GM12878 (cell line): Measurements from ENCODE around the gene GOLGA6L26. TPM values are rescaled to one million over a fixed set of nuclear protein-coding genes. Genes with fewer than 3 reads are reported as not detected.
"Not testable (repeated sequence)": the region's sequence is repeated elsewhere in the genome, so short reads cannot be mapped to it uniquely, and the experiment has no call there.

Experiments
- ATAC-seq: fragments of 200-7000 bp; cut with Tn5 transposase; 3 replicates; pipeline ENCODE4 v1.9.1; 2020; ENCODE audit warnings: mild to moderate bottlenecking, moderate library complexity
- BruUV-seq: library from RNA; stranded (reverse); fragments of 400-500 nt; replicated peaks from 2 replicates; lab custom pipeline; 2021; lab: Mats Ljungman, UMichigan
- CTCF ChIA-PET: fragments of 300-600 bp; sonication (Branson Sonifier 250); formaldehyde crosslinking; extraction: SDS; loops from one replicate; lab custom pipeline; 2021; ENCODE audit warnings: inconsistent platforms; lab: Yijun Ruan, JAX
- POLR2A ChIA-PET: fragments of 350-600 bp; formaldehyde crosslinking; extraction: SDS; loops from one replicate; lab custom pipeline; 2021; ENCODE audit warnings: inconsistent platforms; lab: Charles Lee
- RAD21 ChIA-PET: fragments of 300-600 bp; sonication (Branson Sonifier 250); formaldehyde crosslinking; loops from one replicate; lab custom pipeline; 2023; ENCODE audit warnings: antibody characterized with exemption; ENCODE audit not compliant: unreplicated experiment; lab: Charles Lee
- SMC1A ChIA-PET: fragments of 300-600 bp; sonication (Branson Sonifier 250); formaldehyde crosslinking; loops from one replicate; lab custom pipeline; 2023; ENCODE audit not compliant: unreplicated experiment, uncharacterized antibody; lab: Charles Lee
- DNase-seq: peaks from one replicate; pipeline ENCODE4 v3.0.0-alpha.2; 2011; ENCODE audit warnings: low read depth, low spot score
- FAIRE-seq: peaks from 3 replicates; lab custom pipeline; 2011; peaks lifted over from hg19 to GRCh38; lab: Jason Lieb, UNC
- H2AFZ ChIP-seq: 2 replicates; pipeline ENCODE4 v1.6.0; 2011; ENCODE audit warnings: low read depth, low read length, control low read depth; ENCODE audit not compliant: control insufficient read depth
- H3K27ac ChIP-seq: 2 replicates; pipeline ENCODE4 v1.5.1; 2011; ENCODE audit warnings: control low read depth; ENCODE audit not compliant: control insufficient read depth, insufficient read depth
- H3K27me3 ChIP-seq, 2 experiments: replicated peaks in 1 of 2; 2 replicates each; pipeline versions ENCODE4 v1.6.0 to v1.6.1; 2011; ENCODE audit warnings: low read length in 1 of 2; ENCODE audit not compliant: control insufficient read depth in 2 of 2, insufficient read depth in 2 of 2
- H3K36me3 ChIP-seq, 2 experiments: 2 replicates each; pipeline ENCODE4 v1.5.1; 2011; ENCODE audit warnings: low read length in 1 of 2; ENCODE audit not compliant: control insufficient read depth in 2 of 2, insufficient read depth in 2 of 2
- H3K4me1 ChIP-seq: 2 replicates; pipeline ENCODE4 v1.6.1; 2011; ENCODE audit warnings: mild to moderate bottlenecking, low read length, moderate library complexity, mixed read lengths; ENCODE audit not compliant: control insufficient read depth, insufficient read depth
- H3K4me2 ChIP-seq: 2 replicates; pipeline ENCODE4 v1.6.0; 2011; ENCODE audit warnings: control low read depth; ENCODE audit not compliant: control insufficient read depth, insufficient read depth
- H3K4me3 ChIP-seq: fragments of 200-600 bp; sonication (generic); 2 replicates; pipeline ENCODE4 v1.5.1; 2016
- H3K79me2 ChIP-seq: 2 replicates; pipeline ENCODE4 v1.6.0; 2011; ENCODE audit warnings: low read length; ENCODE audit not compliant: control insufficient read depth, insufficient read depth
- H3K9ac ChIP-seq: 2 replicates; pipeline ENCODE4 v1.8.0; 2011; ENCODE audit warnings: low read length, control low read depth, mixed read lengths; ENCODE audit not compliant: control insufficient read depth, insufficient read depth
- H3K9me3 ChIP-seq: replicated peaks from 3 replicates; pipeline ENCODE4 v1.5.1; 2011; ENCODE audit warnings: mild to moderate bottlenecking, low read length; ENCODE audit not compliant: control insufficient read depth, insufficient read depth
- H4K20me1 ChIP-seq: 2 replicates; pipeline ENCODE4 v1.6.0; 2011; ENCODE audit not compliant: control insufficient read depth, insufficient read depth
- WGBS: methylation state at CpG from one replicate; pipeline ENCODE4 v1.1.6; 2016; ENCODE audit warnings: low lambda C conversion rate; ENCODE audit not compliant: insufficient replicate concordance, insufficient coverage; ENCODE audit errors: missing lambda C conversion rate; 5-methylcytosine and 5-hydroxymethylcytosine counted together
- in situ Hi-C: fragments of 300-500 bp; cut with MboI; formaldehyde crosslinking; loops from 9 replicates; pipeline ENCODE4 v1.14.3; 2018; ENCODE audit warnings: mixed read lengths
- intact Hi-C: fragments of 100-400 bp; cut with micrococcal nuclease; formaldehyde crosslinking; loops from one replicate; pipeline ENCODE4 v1.14.2; 2022; ENCODE audit not compliant: unreplicated experiment
- polyA plus RNA-seq, 11 experiments: library from polyadenylated mRNA; depleted of rRNA in 4 of 11; unstranded in 6 of 11; stranded (reverse) in 5 of 11; fragments of >200 nt; fragmentation: Nextera tagmentation in 4 of 11; fragmentation: Illumina TruSeq in 1 of 11; extraction: Ambion mirVana in 4 of 11; extraction: Trizol in 1 of 11; gene quantifications; 1 replicate in 1 of 11; 2 replicates in 10 of 11; pipeline versions ENCODE4 v1.2.1 to v1.2.3, GENCODE V29; 2011 to 2016; ENCODE audit warnings: inconsistent platforms in 2 of 11, missing spikeins in 2 of 11, low read depth in 1 of 11
- total RNA-seq, 4 experiments: library from RNA; depleted of rRNA in 3 of 4; stranded (reverse); fragments of >200 nt in 3 of 4; fragmentation: Illumina TruSeq in 1 of 4; extraction: Trizol in 1 of 4; gene quantifications; 2 replicates each; pipeline versions ENCODE4 v1.2.1 to v1.2.3, GENCODE V29; 2013 to 2021

Gene GOLGA6L26
- total and polyA plus RNA-seq, 10 of the 15 experiments (the other 5 are each of a cell fraction or from before 2014, with no cell fraction given): not detected

GRCh38 chr15:23378946-23379345 lies 45.0 kb upstream of the GOLGA6L26 start:
- ATAC-seq, H3K27ac ChIP-seq, FAIRE-seq, in situ Hi-C loops, CTCF ChIA-PET, H3K4me3 ChIP-seq, BruUV-seq, H3K79me2 ChIP-seq, H3K36me3 ChIP-seq, H3K9me3 ChIP-seq, H3K27me3 ChIP-seq, H3K9ac ChIP-seq, H3K4me1 ChIP-seq, intact Hi-C loops, RAD21 ChIA-PET, POLR2A ChIA-PET, H4K20me1 ChIP-seq, DNase-seq, SMC1A ChIA-PET, H2AFZ ChIP-seq, H3K4me2 ChIP-seq: not testable (repeated sequence)
- WGBS: 52% methylated on average over 11 of the region's 13 CpGs

DNA sequence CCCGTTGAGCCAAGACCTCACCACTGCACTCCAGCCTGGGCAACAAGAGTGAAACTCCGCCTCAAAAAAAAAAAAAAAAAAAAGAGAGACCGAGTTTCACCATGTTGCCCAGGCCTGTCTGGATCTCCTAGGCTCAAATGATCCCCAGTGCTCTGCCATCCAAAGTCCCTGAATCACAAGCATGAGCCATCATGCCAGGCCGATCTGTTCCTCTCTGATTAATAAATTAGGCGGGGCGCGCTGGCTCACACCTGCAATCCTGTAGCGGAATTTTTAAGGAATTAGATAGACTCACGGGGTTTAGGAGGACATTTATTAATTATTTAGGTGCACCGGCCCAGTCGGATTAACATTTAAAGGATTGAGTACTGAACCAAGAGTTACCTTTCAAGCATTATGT lies 40.2 kb upstream of the GOLGA6L26 start:
- BruUV-seq, SMC1A ChIA-PET, H4K20me1 ChIP-seq, in situ Hi-C loops, H3K9me3 ChIP-seq, H3K27ac ChIP-seq, RAD21 ChIA-PET, ATAC-seq, H3K27me3 ChIP-seq, FAIRE-seq, DNase-seq, H2AFZ ChIP-seq, H3K4me3 ChIP-seq, H3K4me2 ChIP-seq, CTCF ChIA-PET, H3K36me3 ChIP-seq, H3K4me1 ChIP-seq, H3K9ac ChIP-seq, POLR2A ChIA-PET, H3K79me2 ChIP-seq, intact Hi-C loops: not testable (repeated sequence)
- WGBS: 67% methylated on average over 9 of the region's 11 CpGs

DNA sequence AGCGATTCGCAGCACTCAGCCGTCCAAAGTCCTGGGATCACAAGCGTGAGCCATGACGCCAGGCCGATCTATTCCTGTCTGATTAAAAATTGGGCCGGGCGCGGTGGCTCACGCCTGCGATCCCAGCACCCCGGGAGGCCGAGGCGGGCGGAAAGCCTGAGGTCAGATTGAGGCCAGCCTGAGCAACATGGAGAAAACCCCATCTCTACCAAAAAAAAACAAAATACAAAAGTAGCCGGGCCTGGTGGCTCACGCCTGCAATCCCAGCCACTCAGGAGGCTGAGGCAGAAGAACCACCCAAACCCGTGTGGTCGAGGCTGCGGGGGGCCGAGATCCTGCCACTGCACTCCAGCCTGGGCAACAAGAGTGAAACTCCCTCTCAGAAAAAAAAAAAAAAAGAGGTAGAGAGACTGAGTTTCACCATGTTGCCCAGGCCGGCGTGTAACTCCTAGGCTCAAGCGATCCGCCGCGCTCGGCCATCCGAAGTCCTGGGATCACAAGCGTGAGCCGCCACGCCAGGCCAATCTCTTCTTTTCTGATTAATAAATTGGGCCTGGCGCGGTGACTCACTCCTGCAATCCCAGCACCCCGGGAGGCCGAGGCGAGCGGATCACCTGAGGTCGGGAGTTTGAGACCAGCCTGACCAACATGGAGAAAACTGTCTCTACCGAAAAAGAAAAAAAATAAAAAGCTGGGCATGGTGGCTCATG lies 39.0 kb upstream of the GOLGA6L26 start:
- intact Hi-C loops: not testable (repeated sequence)

More for the DNA sequence above, 39.0 kb upstream of the GOLGA6L26 start:
- FAIRE-seq, H3K27me3 ChIP-seq, ATAC-seq, DNase-seq, H3K9me3 ChIP-seq, SMC1A ChIA-PET, BruUV-seq, H3K9ac ChIP-seq, H2AFZ ChIP-seq, H3K4me3 ChIP-seq, H3K4me2 ChIP-seq, CTCF ChIA-PET, RAD21 ChIA-PET, H4K20me1 ChIP-seq, H3K4me1 ChIP-seq, H3K27ac ChIP-seq, in situ Hi-C loops, H3K79me2 ChIP-seq, H3K36me3 ChIP-seq, POLR2A ChIA-PET: not testable (repeated sequence)
- 72% methylated on average over 36 of the region's 40 CpGs for WGBS
